HG03469 (cell line): ENCODE data around the gene PPP2R1A.
"Not testable (repeated sequence)": the region's sequence is repeated elsewhere in the genome, so short reads cannot be mapped to it uniquely, and the experiment has no call there.

Experiments
- ATAC-seq: cut with Tn5 transposase; IDR thresholded peaks from one replicate; pipeline ENCODE4 v1.9.1; 2021; ENCODE audit warnings: mild to moderate bottlenecking, moderate library complexity, moderate number of reproducible peaks; ENCODE audit not compliant: unreplicated experiment

Gene PPP2R1A

GRCh38 chr19:52200044-52200443, 10.2 kb downstream of the PPP2R1A start:
- no peak for ATAC-seq

DNA sequence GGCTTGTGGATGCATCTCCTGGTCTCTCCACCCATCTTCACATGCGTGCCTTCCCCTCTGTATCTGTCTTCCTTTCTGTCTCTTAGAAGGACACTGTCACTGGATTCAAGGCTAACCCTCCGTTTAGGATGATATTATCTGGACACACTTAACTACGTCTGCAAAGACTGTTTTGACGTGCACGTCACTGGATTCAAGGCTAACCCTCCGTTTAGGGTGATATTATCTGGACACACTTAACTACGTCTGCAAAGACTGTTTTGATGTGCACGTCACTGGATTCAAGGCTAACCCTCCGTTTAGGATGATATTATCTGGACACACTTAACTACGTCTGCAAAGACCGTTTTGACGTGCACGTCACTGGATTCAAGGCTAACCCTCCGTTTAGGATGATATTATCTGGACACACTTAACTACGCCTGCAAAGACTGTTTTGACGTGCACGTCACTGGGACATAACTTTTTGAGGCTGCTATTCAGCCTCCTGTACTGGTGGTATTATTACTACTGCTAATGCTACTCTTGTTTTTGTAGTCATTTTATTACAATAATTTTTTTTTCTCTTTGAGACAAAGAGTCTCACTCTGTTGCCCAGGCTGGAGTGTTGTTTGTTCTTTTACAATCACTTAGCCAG, 11.0 kb downstream of the PPP2R1A start:
- not testable (repeated sequence) for ATAC-seq

- ATAC-seq, result no peak
Measured at GRCh38 chr19:52206481-52206880, 16.6 kb downstream of the PPP2R1A start.

DNA sequence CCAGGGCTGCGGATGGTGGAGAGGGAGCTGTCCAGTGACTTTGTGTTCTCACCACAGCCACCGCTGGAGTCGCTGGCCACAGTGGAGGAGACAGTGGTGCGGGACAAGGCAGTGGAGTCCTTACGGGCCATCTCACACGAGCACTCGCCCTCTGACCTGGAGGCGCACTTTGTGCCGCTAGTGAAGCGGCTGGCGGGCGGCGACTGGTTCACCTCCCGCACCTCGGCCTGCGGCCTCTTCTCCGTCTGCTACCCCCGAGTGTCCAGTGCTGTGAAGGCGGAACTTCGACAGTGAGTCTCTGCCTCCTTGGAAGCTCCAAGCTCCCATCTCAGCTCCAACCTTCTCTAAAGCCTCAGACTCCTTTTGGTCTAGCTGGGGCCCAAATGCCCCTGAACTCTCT, 21.4 kb downstream of the PPP2R1A start:
- ATAC-seq, result no peak

DNA sequence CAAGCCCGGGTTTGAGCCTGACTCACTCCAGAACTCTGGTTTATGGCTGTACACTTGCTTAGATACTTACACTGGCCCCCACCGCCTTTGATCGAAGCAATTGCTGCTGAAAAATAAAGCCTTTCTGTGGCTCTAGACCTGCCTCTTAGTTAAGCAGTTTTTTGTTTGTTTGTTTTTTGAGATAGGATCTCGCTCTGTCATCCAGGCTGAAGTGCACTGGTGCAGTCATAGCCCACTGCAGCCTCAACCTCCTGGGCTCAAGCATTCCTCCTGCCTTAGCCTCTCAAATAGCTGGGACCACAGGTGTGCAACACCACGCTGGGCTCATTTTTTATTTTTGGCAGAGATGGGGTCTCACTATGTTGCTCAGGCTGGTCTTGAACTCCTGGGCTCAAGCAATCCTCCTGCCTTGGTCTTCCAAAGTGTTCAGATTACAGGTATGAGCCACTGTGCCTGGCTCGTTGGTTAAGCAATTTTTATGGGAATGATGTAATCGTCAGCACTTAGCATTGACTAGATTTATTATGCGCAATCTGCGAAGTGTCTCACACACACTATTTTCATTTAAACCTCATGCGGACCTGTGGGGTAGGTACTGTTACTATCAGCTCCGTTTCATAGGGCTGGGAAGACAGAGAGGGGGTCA, 22.2 kb downstream of the PPP2R1A start:
- no peak for ATAC-seq

GRCh38 chr19:52212572-52213255, 22.9 kb downstream of the PPP2R1A start:
- no peak for ATAC-seq

DNA sequence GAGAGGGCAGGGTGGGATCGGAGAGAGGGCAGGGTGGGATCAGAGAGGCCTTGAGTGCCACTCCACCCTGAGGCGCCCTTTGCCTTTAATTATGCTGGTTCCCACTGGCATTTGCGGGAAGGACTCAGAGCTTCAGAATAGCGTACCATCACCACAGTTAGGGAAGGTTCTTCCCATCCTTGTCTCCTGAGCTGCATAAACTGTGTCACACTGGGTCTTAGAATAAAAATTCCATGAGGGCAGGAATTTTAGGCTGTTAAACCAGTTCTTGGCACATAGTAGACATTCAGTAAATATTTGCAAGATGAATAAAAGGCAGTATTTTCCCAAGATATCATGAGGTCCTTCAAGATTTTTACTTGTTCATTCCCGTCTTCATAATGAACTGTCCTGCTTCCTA, 24.4 kb downstream of the PPP2R1A start:
- ATAC-seq, result no peak

DNA sequence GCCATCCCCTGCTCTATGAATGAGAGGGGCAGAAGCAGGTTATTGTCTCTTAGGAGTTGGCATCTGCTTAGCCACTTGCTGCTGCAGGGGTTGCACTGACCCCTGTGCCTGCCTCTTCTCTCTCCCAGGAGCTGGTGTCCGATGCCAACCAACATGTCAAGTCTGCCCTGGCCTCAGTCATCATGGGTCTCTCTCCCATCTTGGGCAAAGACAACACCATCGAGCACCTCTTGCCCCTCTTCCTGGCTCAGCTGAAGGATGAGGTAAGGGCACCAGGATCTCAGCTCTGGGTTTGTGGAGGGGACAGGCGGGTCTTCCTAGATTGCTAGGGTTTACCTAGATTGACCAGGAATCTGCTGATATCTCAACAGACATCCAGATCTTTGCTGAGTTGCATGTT, 26.5 kb downstream of the PPP2R1A start:
- ATAC-seq, result no peak

DNA sequence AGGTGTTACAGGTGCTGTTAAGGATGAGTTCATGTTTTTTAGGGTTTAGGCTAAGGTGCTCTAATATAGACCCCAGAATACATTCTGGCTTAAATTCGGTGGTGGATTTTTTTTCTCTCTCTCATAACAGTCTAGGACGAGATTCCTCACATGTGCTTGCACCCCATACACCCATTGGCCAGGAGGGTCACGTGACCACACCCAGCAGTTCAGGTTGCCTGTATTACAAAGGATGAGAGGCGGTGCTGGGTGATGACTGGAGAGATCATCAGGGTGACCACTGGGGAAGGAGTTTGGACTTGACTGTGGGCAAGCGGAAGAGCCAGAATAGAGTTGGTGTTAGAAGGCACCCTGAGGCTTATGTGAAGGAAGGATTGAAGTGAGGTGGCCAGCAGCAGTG, 27.7 kb downstream of the PPP2R1A start:
- no peak for ATAC-seq

DNA sequence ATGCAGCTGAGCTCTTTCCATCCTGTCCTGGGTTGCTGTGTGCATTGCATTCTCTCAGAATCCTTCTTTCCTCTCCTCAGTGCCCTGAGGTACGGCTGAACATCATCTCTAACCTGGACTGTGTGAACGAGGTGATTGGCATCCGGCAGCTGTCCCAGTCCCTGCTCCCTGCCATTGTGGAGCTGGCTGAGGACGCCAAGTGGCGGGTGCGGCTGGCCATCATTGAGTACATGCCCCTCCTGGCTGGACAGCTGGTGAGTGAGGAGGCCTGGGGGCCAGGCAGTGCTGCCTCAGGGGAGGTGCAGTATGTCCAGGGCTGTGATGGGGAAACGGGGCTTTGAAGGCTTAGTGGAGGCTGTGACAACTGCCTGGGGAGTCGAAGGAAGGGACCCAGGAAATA, 29.8 kb downstream of the PPP2R1A start:
- no peak for ATAC-seq

GRCh38 chr19:52221031-52221430, 31.2 kb downstream of the PPP2R1A start:
- ATAC-seq, result no peak

GRCh38 chr19:52221831-52222375, 32.1 kb downstream of the PPP2R1A start:
- no peak for ATAC-seq

DNA sequence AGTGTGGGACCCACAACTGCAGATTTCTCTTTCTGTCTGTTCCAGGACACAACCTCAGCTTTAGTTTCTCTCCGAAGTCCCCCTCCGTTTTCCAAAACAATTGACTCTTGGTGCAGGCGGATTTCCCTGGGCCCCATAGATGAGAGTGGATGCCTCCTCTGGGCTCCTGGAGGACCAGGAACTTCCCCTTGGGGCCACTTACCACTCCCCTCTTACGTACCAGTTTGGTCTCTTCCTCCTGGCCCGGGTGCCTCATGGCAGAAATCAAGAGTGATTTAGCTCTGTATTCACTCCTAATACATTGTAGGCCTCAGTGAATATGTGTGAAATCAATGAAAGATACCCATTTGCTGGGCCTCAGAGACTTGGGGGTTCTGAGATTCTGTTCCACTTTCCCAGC, 34.4 kb downstream of the PPP2R1A start:
- ATAC-seq, result no peak

DNA sequence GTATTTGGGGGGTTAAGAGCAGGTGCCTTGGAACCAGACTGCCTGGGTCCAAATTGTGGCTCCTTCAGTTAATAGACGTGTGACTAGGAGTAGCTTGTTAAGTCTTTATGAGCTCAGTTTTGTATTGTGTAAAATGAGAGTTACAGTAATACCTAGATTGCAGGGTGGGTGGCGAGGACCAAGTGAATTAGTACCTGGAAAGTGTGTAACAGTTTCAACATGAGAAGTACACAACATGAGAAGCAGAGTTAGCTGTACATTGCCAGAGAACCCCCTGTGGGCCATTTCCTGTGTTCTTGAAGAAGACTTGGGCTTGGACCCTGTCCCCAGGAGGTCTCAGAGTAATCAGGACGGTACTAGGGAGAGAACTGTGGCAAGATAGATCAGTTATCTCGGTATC, 36.8 kb downstream of the PPP2R1A start:
- no peak for ATAC-seq

DNA sequence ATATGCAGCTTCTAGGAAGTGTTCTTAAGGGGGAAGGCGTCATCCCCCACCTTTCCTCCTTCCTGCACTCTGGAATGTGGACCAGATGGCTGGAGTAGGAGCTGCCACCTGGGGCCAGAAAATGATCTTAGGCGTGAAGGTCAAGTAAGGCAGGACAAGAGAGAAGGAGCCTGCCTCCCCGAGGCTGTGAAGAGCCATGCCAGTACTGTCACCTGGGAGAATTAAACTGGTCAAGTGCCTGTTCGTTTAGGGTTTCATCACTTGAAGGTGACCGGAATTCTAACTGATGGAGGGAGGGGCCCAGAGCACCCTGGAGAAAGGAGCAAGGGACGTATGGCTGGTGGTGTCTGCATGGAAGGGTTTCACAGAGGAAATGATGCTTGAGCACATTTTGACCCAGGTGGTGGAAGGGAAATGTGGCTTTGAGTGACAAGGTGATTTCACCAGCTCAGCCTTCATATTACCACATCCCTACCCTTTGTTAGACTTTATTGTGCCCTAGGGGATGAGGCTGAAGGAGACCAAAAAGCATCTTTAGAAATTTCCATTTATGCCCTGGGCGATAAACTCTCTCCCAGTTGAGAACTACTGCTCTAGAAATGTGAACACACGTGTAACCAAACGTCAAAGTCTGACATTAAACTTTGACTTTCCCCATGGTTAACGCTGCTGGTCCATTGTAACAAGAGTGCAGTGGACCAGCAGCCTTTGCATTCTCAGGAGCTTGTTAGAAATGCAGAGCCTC, 37.5 kb downstream of the PPP2R1A start:
- no peak for ATAC-seq

DNA sequence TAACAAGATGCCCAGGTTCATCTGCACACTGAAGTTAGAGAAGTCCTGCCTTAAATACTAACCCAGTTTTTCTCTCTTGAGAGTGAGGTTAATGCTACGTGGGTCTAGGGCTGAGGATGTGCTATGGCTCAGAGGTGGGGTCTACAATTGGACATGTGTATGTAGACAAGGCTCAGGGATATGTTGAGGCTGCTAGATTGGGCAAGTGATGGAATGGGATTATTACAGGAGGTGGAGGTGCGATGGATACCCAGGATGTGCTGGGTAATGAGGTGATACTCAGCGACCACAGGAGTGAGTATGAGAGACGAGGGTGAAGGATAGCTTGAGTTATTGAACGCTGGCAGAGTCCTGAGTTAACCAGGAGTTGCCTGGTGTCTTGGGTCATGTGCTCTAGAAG, 38.1 kb downstream of the PPP2R1A start:
- no peak for ATAC-seq

DNA sequence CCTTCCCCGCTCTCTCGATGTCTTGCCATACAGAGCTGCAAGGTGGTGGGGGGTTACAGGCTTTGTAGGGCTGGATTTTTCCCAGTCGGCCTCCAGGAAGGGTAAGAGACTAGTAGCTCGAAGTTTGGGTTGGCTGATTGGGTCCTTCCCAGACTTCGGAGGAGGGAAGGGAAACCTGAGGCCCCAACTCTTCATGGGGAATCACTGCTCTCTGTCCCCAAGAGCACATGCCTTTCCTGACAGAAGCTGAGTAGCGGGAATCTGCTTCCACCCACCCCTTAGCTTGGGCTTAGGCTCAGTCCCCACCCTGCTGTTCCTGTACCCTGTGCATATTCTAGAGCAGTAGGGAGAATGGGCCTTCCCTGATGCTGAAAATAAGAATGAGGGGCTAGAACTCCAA, 39.7 kb downstream of the PPP2R1A start:
- no peak for ATAC-seq

- no peak for ATAC-seq
Measured at GRCh38 chr19:52230685-52231084, 40.8 kb downstream of the PPP2R1A start.

DNA sequence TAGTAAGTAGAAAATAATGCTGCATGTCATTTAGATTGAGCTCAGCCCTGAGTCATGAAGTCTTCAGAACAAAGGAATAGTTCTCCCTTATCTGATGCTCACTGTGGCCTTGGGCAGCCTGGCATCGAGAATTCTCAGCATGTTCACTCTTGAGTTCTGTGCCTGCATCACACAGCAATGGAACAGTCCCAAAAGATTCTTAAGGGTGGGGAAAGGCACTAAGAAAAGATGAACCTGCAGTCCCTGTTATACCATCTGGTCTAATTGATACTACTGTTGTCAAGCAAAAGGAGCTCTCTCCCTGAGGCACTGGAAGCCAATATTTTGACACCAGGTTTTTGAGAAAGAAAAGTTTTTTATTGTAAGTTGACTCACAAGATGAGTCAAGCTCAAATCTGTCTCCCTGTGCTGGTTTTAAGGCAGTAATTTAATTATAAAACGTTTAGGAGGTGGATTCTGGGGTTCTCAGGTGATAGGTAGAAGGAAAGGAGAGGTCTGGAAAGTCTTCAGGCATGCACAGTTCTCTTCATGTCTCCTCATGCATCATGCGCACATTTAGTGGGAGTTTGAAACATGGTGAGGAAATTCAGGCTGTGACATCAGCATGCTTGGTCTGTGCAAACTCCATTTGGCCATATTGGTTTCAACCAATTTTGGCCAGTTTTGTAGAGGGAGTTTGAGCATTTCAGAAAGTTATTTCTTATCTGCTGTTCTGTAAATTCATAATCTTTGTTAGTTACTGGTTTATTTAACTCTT, 41.5 kb downstream of the PPP2R1A start:
- no peak for ATAC-seq

GRCh38 chr19:52234406-52234805, 44.6 kb downstream of the PPP2R1A start:
- no peak for ATAC-seq

GRCh38 chr19:52237197-52237596, 47.3 kb downstream of the PPP2R1A start:
- ATAC-seq, result no peak
